B cell (primary cell): ENCODE measurements around the gene ZNF185. TPM values are rescaled to one million over a fixed set of nuclear protein-coding genes. Genes with fewer than 3 reads are reported as not detected.

Experiments used
- ATAC-seq: fragments of 200-7000 bp; cut with Tn5 transposase; one replicate; pipeline ENCODE4 v1.10.0; 2021; ENCODE audit warnings: low read depth, mild to moderate bottlenecking, moderate number of reproducible peaks, moderate library complexity
- CTCF ChIA-PET: fragments of 350-600 bp; sonication (Branson Sonifier 250); formaldehyde crosslinking; loops from one replicate; lab custom pipeline; 2021; ENCODE audit warnings: antibody characterized with exemption, inconsistent platforms; lab: Charles Lee
- POLR2A ChIA-PET: fragments of 350-600 bp; sonication (Branson Sonifier 250); formaldehyde crosslinking; loops from one replicate; lab custom pipeline; 2021; ENCODE audit warnings: antibody characterized with exemption; lab: Charles Lee
- DNase-seq: peaks from one replicate; pipeline ENCODE4 v3.0.0; 2013
- H2AFZ ChIP-seq: 2 replicates; pipeline ENCODE4 v1.6.1; 2012; ENCODE audit warnings: mild to moderate bottlenecking, low read depth, low read length; ENCODE audit not compliant: insufficient read depth, poor library complexity, severe bottlenecking
- H3K27ac ChIP-seq, 2 donors: 1 replicate in 1 of 2; 2 replicates in 1 of 2; pipeline ENCODE4 v1.5.1; 2012 to 2013; ENCODE audit warnings: low read length in 2 of 2, mild to moderate bottlenecking in 2 of 2, moderate library complexity in 1 of 2
- H3K27me3 ChIP-seq, 4 experiments: fragments of 200-600 bp in 1 of 4; sonication (generic) in 1 of 4; replicated peaks in 1 of 4; 1 replicate in 2 of 4; 2 replicates in 2 of 4; pipeline versions ENCODE4 v1.6.1 to v1.7.0; 2013 to 2016; ENCODE audit warnings: low read length in 3 of 4, mild to moderate bottlenecking in 2 of 4, mixed read lengths in 1 of 4, moderate library complexity in 1 of 4; ENCODE audit not compliant: insufficient read depth in 4 of 4, control insufficient read depth in 3 of 4; ENCODE audit errors: control extremely low read depth in 1 of 4
- H3K36me3 ChIP-seq, 2 experiments: replicated peaks in 1 of 2; 1 replicate in 1 of 2; 2 replicates in 1 of 2; pipeline versions ENCODE4 v1.6.1 to v1.7.1; 2013; ENCODE audit warnings: low read length in 1 of 2; ENCODE audit not compliant: insufficient read depth in 2 of 2, control insufficient read depth in 1 of 2; ENCODE audit errors: control extremely low read depth in 1 of 2, extremely low read depth in 1 of 2
- H3K4me1 ChIP-seq, 2 donors: fragments of 200-600 bp in 1 of 2; sonication (generic) in 1 of 2; 1 replicate in 1 of 2; 2 replicates in 1 of 2; pipeline versions ENCODE4 v1.5.1 to v1.6.1; 2013 to 2017; ENCODE audit warnings: low read length in 2 of 2; ENCODE audit not compliant: control insufficient read depth in 2 of 2, insufficient read depth in 2 of 2
- H3K4me2 ChIP-seq: replicated peaks from 2 replicates; pipeline ENCODE3; 2012; ENCODE audit warnings: mild to moderate bottlenecking, low read depth, low read length; ENCODE audit not compliant: poor library complexity, severe bottlenecking
- H3K4me3 ChIP-seq, 5 experiments: fragments of 200-600 bp in 1 of 5; sonication (generic) in 1 of 5; 1 replicate in 3 of 5; 2 replicates in 2 of 5; pipeline versions ENCODE4 v1.5.1 to v1.7.0; 2011 to 2016; ENCODE audit warnings: low read length in 4 of 5, mild to moderate bottlenecking in 4 of 5, low read depth in 2 of 5, control low read depth in 1 of 5, moderate library complexity in 1 of 5; ENCODE audit not compliant: insufficient read depth in 1 of 5; ENCODE audit errors: control extremely low read depth in 1 of 5, extremely low read depth in 1 of 5
- H3K79me2 ChIP-seq: fragments of 200-600 bp; sonication (generic); one replicate; pipeline ENCODE4 v1.6.0; 2016; ENCODE audit warnings: low read length; ENCODE audit not compliant: control insufficient read depth, insufficient read depth
- H3K9ac ChIP-seq: fragments of 200-600 bp; sonication (generic); 2 replicates; pipeline ENCODE4 v1.6.1; 2017; ENCODE audit warnings: mild to moderate bottlenecking, low read length, moderate library complexity
- H3K9me3 ChIP-seq, 3 donors: one replicate each; pipeline versions ENCODE4 v1.6.1 to v1.7.1; 2013; ENCODE audit warnings: low read length in 2 of 3; ENCODE audit not compliant: control insufficient read depth in 2 of 3, insufficient read depth in 1 of 3; ENCODE audit errors: control extremely low read depth in 1 of 3
- H4K20me1 ChIP-seq: 2 replicates; pipeline ENCODE4 v1.6.0; 2012; ENCODE audit warnings: mild to moderate bottlenecking, low read length; ENCODE audit not compliant: insufficient read depth, control insufficient read depth, poor library complexity, severe bottlenecking
- H3K27ac Mint-ChIP-seq: one replicate; pipeline ENCODE4 v1.8.0; 2021; ENCODE audit warnings: mixed read lengths
- H3K27me3 Mint-ChIP-seq: one replicate; pipeline ENCODE4 v1.8.0; 2021; ENCODE audit warnings: mixed read lengths
- H3K4me1 Mint-ChIP-seq: one replicate; pipeline ENCODE4 v1.8.0; 2021; ENCODE audit warnings: mixed read lengths
- H3K4me3 Mint-ChIP-seq: one replicate; pipeline ENCODE4 v1.8.0; 2021; ENCODE audit warnings: mixed read lengths
- H3K9me3 Mint-ChIP-seq: one replicate; pipeline ENCODE4 v1.8.0; 2022; ENCODE audit warnings: mixed read lengths; ENCODE audit not compliant: insufficient read depth
- CTCF ChIP-seq: fragments of 200-600 bp; IDR thresholded peaks from one replicate; pipeline ENCODE4 v1.8.0; 2022; ENCODE audit warnings: antibody characterized with exemption, mild to moderate bottlenecking
- EZH2 ChIP-seq: IDR thresholded peaks from 2 replicates; pipeline ENCODE4 v1.6.1; 2012; ENCODE audit warnings: borderline replicate concordance, low read depth, mild to moderate bottlenecking, moderate library complexity, low read length; ENCODE audit not compliant: insufficient read depth, poor library complexity, severe bottlenecking
- WGBS: methylation state at CpG from one replicate; pipeline ENCODE4 v1.1.5; 2013; ENCODE audit warnings: missing lambda C conversion rate; ENCODE audit not compliant: insufficient coverage; 5-methylcytosine and 5-hydroxymethylcytosine counted together
- intact Hi-C: fragments of 100-400 bp; cut with micrococcal nuclease; formaldehyde crosslinking; loops from one replicate; pipeline ENCODE4 v1.10.0; 2022
- polyA plus RNA-seq: library from polyadenylated mRNA; depleted of rRNA; stranded (reverse); fragments of >200 nt; gene quantifications from 2 replicates; pipeline ENCODE4 v1.2.3, GENCODE V29; 2012
- total RNA-seq, 2 donors: library from RNA; stranded (reverse); fragments of 120-200 nt in 1 of 2; gene quantifications; 1 replicate in 1 of 2; 2 replicates in 1 of 2; pipeline versions ENCODE4 v1.2.3 to v1.2.4, GENCODE V29; 2013 to 2022

ZNF185 gene
- total and polyA plus RNA-seq, 2 donors (not counting 1 experiment from before 2014, with no cell fraction given), result 0.89 to 2.3 TPM

DNA sequence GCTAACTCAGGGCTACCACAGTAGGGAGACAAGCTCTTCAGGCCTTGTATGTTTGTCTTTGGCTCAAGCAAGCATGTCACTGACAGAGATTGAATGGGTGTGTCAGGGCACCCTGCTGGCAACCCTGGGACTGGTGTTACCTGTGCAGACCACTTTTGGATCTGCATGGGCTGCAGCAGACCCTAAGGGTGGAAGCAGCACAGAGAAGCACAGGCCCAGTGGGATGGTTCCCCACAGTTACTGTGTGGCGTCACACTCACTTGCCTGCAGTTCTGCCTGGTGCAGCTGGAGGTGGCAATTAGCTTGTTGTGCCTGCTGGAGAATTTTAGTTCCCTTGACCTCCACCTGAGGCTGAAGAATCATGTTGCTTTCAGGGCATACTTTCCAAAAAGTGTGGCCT is 46.0 kb downstream of the ZNF185 start:
- Histone ChIP-seq H3K27ac (no peak overlapping the region), H3K4me3 (no peak overlapping the region), H3K4me1 (peaks cover 5 to 12% of the 10 kb centered on the region in 2 donors), H2AFZ (no peak overlapping the region), H3K79me2 (no peaks in the 10 kb centered on the region), H3K9me3 (no peaks in the 10 kb centered on the region), H3K36me3 (no peaks in the 10 kb centered on the region), H3K27me3 (no peaks in the 10 kb centered on the region), H3K9ac (no peak overlapping the region), H4K20me1 (no peaks in the 10 kb centered on the region), H3K4me2 (no peak overlapping the region)
- Mint-ChIP-seq H3K9me3 (no peaks in the 10 kb centered on the region), H3K27me3 (no peaks in the 10 kb centered on the region), H3K27ac (no peak overlapping the region), H3K4me1 (peaks cover 9% of the 10 kb centered on the region), H3K4me3 (no peak overlapping the region)
- TF ChIP-seq EZH2 (no peak), CTCF (no peak)
- DNase-seq (no peak), ATAC-seq (no peak)
- no CpG with 5 or more reads among the region's 1 CpG for WGBS
- ChIA-PET CTCF (interaction anchor here (0.7 to 1.6 kb wide), 4 partner anchors 9 to 1003 kb away, joined by 3 to 4 read pairs (median 3); no protein-coding TSS in a partner anchor), POLR2A (no interaction called here)
- intact Hi-C loops, result loop anchor here (10.0 kb wide), 1 partner anchor 1021 kb away; no protein-coding TSS in a partner anchor

DNA sequence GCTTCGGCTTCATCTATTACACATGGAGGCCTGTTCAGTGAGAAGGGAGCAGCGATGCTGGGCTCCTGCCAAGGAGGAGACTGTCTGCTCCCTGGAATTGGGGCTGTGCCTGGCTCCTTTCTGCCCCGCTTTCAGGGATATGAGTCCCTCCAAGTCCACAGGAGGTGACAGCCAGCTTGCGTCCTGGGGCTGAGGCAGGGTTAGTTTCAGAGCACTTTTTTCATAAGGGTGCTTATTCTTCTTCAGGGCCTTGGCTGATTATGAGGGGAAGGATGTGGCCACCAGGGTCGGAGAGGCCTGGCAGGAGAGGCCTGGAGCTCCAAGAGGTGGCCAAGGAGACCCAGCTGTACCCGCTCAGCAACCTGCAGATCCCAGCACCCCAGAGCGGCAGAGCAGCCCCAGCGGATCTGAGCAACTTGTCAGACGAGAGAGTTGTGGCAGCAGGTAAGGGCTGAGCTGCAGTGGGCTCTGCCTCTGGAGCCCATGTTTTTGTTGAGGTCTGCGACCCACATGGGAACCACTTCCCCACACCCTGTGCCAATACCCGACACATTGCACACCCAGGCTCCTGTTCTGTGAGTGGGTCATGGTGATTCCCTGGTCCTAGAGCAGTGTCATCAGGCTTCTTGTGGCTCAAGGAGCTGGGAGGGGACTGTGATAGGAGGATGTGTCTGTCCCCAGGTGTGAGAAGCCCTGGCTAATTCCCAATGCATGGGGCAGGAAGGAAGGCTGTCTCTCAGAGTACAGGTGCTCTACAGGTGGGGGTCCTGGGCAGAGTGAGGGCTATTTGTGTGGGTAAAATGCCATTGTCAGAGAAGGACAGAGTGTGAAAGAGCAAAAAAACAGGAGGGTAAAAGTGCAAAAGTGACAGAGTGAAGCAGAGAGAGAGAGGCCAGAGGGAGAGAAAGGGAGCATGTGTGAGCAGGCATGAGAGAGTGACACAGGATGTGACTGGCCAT is 47.4 kb downstream of the ZNF185 start:
- ChIA-PET CTCF (interaction anchor here (1.6 kb wide), 1 partner anchor 719 kb away, joined by 4 read pairs; no protein-coding TSS in a partner anchor), POLR2A (interaction anchor here (0.6 kb wide), 1 partner anchor 1573 kb away, joined by 3 read pairs; no protein-coding TSS in a partner anchor)

More for the DNA sequence above, 47.4 kb downstream of the ZNF185 start:
- Histone ChIP-seq H3K27ac (no peak overlapping the region), H3K9me3 (no peaks in the 10 kb centered on the region), H4K20me1 (no peaks in the 10 kb centered on the region), H3K4me1 (peaks cover 5 to 12% of the 10 kb centered on the region in 2 donors), H3K4me3 (no peak overlapping the region), H3K27me3 (no peaks in the 10 kb centered on the region), H3K4me2 (no peak overlapping the region), H3K9ac (no peak overlapping the region), H3K36me3 (no peaks in the 10 kb centered on the region), H2AFZ (no peak overlapping the region), H3K79me2 (no peaks in the 10 kb centered on the region)
- Mint-ChIP-seq H3K9me3 (no peaks in the 10 kb centered on the region), H3K27me3 (no peaks in the 10 kb centered on the region), H3K4me1 (peaks cover 9% of the 10 kb centered on the region), H3K4me3 (no peak overlapping the region), H3K27ac (no peak overlapping the region)
- WGBS, result 96% methylated on average over 7 of the region's 11 CpGs
- ATAC-seq, result no peak
- no peak for TF ChIP-seq CTCF
- TF ChIP-seq EZH2, result no peak
- no peak for DNase-seq
- intact Hi-C loops, result loop anchor here (10.0 kb wide), 1 partner anchor 1020 kb away; no protein-coding TSS in a partner anchor
